Osteoblast (primary cell): ENCODE measurements around the gene KIF23. TPM values are rescaled to one million over a fixed set of nuclear protein-coding genes. Genes with fewer than 3 reads are reported as not detected.
A peak's percentile ranks its signal among the peaks of the same experiment; 100 is the strongest.

ENCODE experiments used
- DNase-seq: peaks from one replicate; pipeline ENCODE4 v3.0.0; 2011; ENCODE audit warnings: low spot score, mixed read lengths; ENCODE audit not compliant: insufficient read length; ENCODE audit errors: missing footprints
- H2AFZ ChIP-seq: 2 replicates; pipeline ENCODE4 v1.6.0; 2011; ENCODE audit warnings: mild to moderate bottlenecking, low read length
- H3K27ac ChIP-seq: 2 replicates; pipeline ENCODE4 v1.5.1; 2011; ENCODE audit warnings: mild to moderate bottlenecking, low read depth, low read length, moderate library complexity
- H3K27me3 ChIP-seq: 2 replicates; pipeline ENCODE4 v1.6.0; 2012; ENCODE audit warnings: mild to moderate bottlenecking, control low read depth, inconsistent platforms, low read length, moderate library complexity; ENCODE audit not compliant: insufficient read depth
- H3K36me3 ChIP-seq: 2 replicates; pipeline ENCODE4 v1.5.1; 2011; ENCODE audit warnings: mild to moderate bottlenecking, low read length, control low read depth, moderate library complexity; ENCODE audit not compliant: insufficient read depth
- H3K4me1 ChIP-seq: 2 replicates; pipeline ENCODE4 v1.5.1; 2011; ENCODE audit warnings: mild to moderate bottlenecking, low read length, control low read depth, moderate library complexity; ENCODE audit not compliant: insufficient read depth
- H3K4me2 ChIP-seq: 2 replicates; pipeline ENCODE4 v1.6.0; 2011; ENCODE audit warnings: mild to moderate bottlenecking, low read length; ENCODE audit not compliant: insufficient read depth
- H3K4me3 ChIP-seq: fragments of 200-600 bp; sonication (generic); 3 replicates; pipeline ENCODE4 v1.5.1; 2012; ENCODE audit warnings: mild to moderate bottlenecking, low read length, inconsistent platforms; ENCODE audit not compliant: insufficient read depth
- H3K79me2 ChIP-seq: 2 replicates; pipeline ENCODE4 v1.6.0; 2012; ENCODE audit warnings: mild to moderate bottlenecking, low read length, control low read depth, inconsistent platforms; ENCODE audit not compliant: insufficient read depth
- H3K9me3 ChIP-seq: 2 replicates; pipeline ENCODE4 v1.5.1; 2011; ENCODE audit warnings: low read depth, low read length, control low read depth
- H4K20me1 ChIP-seq: 2 replicates; pipeline ENCODE4 v1.6.0; 2012; ENCODE audit warnings: mild to moderate bottlenecking, low read length, control low read depth; ENCODE audit not compliant: insufficient read depth
- total RNA-seq: library from RNA; depleted of rRNA; stranded (reverse); fragments of >200 nt; gene quantifications from 2 replicates; pipeline ENCODE4 v1.2.3, GENCODE V29; 2012
- TF ChIP-seq, protein P1 (sequence below): IDR thresholded peaks from 2 replicates; pipeline ENCODE4 v1.5.1; 2011; ENCODE audit warnings: mild to moderate bottlenecking, low read depth, low read length, moderate library complexity; ENCODE audit errors: extremely low read depth

KIF23 gene
- total RNA-seq, 1 donor, result 8.3 TPM

DNA sequence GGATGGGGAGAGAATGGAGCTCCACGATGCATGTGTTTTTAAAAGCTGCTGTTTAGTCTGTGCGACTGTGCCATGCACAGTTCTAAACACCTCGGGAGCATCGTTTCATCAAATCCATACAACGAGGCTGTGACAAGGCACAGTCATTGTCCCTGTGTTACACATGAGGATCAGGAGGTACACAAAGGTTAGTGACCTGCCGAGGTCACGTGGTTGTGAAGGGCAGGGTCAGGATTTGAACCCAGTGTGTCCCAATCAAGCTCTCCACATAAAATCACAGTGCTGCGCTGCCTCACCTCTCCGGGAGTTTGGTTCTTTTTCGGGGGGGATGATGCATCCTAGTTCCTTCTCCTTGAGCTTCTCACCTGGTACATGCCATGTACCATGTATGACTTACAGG lies 18.7 kb upstream of the KIF23 start:
- H3K4me1 ChIP-seq, result peaks cover 17% of the 10 kb centered on the region
- H3K79me2 ChIP-seq, result peaks cover 4% of the 10 kb centered on the region
- H3K27ac ChIP-seq, result no peak overlapping the region
- no peaks in the 10 kb centered on the region for H3K36me3 ChIP-seq
- H2AFZ ChIP-seq, result no peak overlapping the region
- H3K27me3 ChIP-seq, result no peaks in the 10 kb centered on the region
- DNase-seq, result no peak
- TF ChIP-seq, protein P1, sequence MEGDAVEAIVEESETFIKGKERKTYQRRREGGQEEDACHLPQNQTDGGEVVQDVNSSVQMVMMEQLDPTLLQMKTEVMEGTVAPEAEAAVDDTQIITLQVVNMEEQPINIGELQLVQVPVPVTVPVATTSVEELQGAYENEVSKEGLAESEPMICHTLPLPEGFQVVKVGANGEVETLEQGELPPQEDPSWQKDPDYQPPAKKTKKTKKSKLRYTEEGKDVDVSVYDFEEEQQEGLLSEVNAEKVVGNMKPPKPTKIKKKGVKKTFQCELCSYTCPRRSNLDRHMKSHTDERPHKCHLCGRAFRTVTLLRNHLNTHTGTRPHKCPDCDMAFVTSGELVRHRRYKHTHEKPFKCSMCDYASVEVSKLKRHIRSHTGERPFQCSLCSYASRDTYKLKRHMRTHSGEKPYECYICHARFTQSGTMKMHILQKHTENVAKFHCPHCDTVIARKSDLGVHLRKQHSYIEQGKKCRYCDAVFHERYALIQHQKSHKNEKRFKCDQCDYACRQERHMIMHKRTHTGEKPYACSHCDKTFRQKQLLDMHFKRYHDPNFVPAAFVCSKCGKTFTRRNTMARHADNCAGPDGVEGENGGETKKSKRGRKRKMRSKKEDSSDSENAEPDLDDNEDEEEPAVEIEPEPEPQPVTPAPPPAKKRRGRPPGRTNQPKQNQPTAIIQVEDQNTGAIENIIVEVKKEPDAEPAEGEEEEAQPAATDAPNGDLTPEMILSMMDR, result no peak
- H3K4me3 ChIP-seq, result no peak overlapping the region
- H3K4me2 ChIP-seq, result no peak overlapping the region
- H4K20me1 ChIP-seq, result peaks cover 11% of the 10 kb centered on the region
- H3K9me3 ChIP-seq, result no peaks in the 10 kb centered on the region

GRCh38 chr15:69395991-69396390 lies 18.2 kb upstream of the KIF23 start:
- H2AFZ ChIP-seq, result no peak overlapping the region
- H3K27me3 ChIP-seq, result no peaks in the 10 kb centered on the region
- H3K27ac ChIP-seq, result no peak overlapping the region
- no peaks in the 10 kb centered on the region for H3K9me3 ChIP-seq
- no peak overlapping the region for H3K4me2 ChIP-seq
- H3K4me3 ChIP-seq, result no peak overlapping the region
- H3K4me1 ChIP-seq, result peaks cover 13% of the 10 kb centered on the region
- peaks cover 9% of the 10 kb centered on the region for H3K79me2 ChIP-seq
- TF ChIP-seq, protein P1, result no peak
- H3K36me3 ChIP-seq, result no peaks in the 10 kb centered on the region
- DNase-seq, result no peak
- H4K20me1 ChIP-seq, result peaks cover 11% of the 10 kb centered on the region

- H3K9me3 ChIP-seq, result no peaks in the 10 kb centered on the region
Measured at GRCh38 chr15:69398491-69398891, 15.7 kb upstream of the KIF23 start.

GRCh38 chr15:69400850-69401249 lies 13.3 kb upstream of the KIF23 start:
- peaks cover 21% of the 10 kb centered on the region for H3K79me2 ChIP-seq
- peaks cover 16% of the 10 kb centered on the region for H3K4me1 ChIP-seq
- no peak for DNase-seq
- no peak overlapping the region for H3K4me3 ChIP-seq
- peaks cover 16% of the 10 kb centered on the region for H4K20me1 ChIP-seq
- no peaks in the 10 kb centered on the region for H3K36me3 ChIP-seq
- H2AFZ ChIP-seq, result no peak overlapping the region
- H3K4me2 ChIP-seq, result no peak overlapping the region
- H3K27ac ChIP-seq, result no peak overlapping the region
- H3K9me3 ChIP-seq, result no peaks in the 10 kb centered on the region
- H3K27me3 ChIP-seq, result no peaks in the 10 kb centered on the region
- TF ChIP-seq, protein P1, result no peak

More at GRCh38 chr15:69398491-69398891, 15.7 kb upstream of the KIF23 start:
- no peak overlapping the region for H3K27ac ChIP-seq
- no peaks in the 10 kb centered on the region for H3K36me3 ChIP-seq
- peak; percentile 81 for DNase-seq
- H3K27me3 ChIP-seq, result no peaks in the 10 kb centered on the region
- TF ChIP-seq, protein P1, result no peak
- no peak overlapping the region for H3K4me3 ChIP-seq
- peaks cover 19% of the 10 kb centered on the region for H4K20me1 ChIP-seq
- peaks cover 20% of the 10 kb centered on the region for H3K4me1 ChIP-seq
- H3K79me2 ChIP-seq, result peaks cover 12% of the 10 kb centered on the region
- no peak overlapping the region for H2AFZ ChIP-seq
- H3K4me2 ChIP-seq, result no peak overlapping the region
